MM.1S (cell line): ENCODE data around the gene PARD3.

Source experiments
- EZH2 ChIP-seq: fragments of 300-600 bp; sonication (generic); optimal IDR thresholded peaks from 2 replicates; pipeline ENCODE3; 2017; ENCODE audit warnings: low read depth, mild to moderate bottlenecking, antibody characterized with exemption, low read length, mixed read lengths
- EZH2phosphoT487 ChIP-seq: fragments of 300-600 bp; sonication (generic); IDR thresholded peaks from 2 replicates; pipeline ENCODE4 v1.6.1; 2018; ENCODE audit warnings: antibody characterized with exemption, low read length
- TF ChIP-seq, protein P1 (sequence below): fragments of 300-600 bp; sonication (generic); IDR thresholded peaks from 2 replicates; pipeline ENCODE4 v1.5.1; 2016; ENCODE audit warnings: antibody characterized with exemption, low read length, mixed read lengths

DNA sequence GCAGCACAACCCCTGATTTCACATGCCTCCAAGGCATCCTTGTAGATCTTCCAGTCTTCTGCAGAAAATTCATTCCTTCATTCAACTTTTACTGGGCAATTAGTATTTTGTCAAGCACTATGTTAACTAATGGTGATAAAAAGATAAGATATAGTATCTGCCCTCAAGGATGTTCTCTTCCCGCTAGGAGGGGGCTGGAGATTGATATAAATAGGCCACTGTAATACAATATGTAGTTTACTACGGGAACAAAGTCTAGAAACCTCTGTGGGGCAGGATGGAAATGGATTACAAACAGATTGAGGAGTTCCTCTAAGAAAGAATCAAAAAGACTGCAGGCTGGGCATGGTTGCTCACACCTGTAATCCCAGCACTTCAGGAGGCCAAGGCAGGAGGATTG, 10.3 kb upstream of the PARD3 start:
- TF ChIP-seq, protein P1, sequence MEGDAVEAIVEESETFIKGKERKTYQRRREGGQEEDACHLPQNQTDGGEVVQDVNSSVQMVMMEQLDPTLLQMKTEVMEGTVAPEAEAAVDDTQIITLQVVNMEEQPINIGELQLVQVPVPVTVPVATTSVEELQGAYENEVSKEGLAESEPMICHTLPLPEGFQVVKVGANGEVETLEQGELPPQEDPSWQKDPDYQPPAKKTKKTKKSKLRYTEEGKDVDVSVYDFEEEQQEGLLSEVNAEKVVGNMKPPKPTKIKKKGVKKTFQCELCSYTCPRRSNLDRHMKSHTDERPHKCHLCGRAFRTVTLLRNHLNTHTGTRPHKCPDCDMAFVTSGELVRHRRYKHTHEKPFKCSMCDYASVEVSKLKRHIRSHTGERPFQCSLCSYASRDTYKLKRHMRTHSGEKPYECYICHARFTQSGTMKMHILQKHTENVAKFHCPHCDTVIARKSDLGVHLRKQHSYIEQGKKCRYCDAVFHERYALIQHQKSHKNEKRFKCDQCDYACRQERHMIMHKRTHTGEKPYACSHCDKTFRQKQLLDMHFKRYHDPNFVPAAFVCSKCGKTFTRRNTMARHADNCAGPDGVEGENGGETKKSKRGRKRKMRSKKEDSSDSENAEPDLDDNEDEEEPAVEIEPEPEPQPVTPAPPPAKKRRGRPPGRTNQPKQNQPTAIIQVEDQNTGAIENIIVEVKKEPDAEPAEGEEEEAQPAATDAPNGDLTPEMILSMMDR: no peak
- TF ChIP-seq EZH2: no peak
- TF ChIP-seq EZH2phosphoT487: no peak
